Breast epithelium (tissue), 3 donors: Measurements from ENCODE around the gene FAM117B.

Experiments
- CTCF ChIP-seq, 3 donors: fragments of 450-650 bp; IDR thresholded peaks; one replicate each; pipeline ENCODE4 v1.5.1; 2016 to 2017; ENCODE audit warnings: antibody characterized with exemption in 3 of 3, mild to moderate bottlenecking in 3 of 3, moderate library complexity in 3 of 3
- POLR2A ChIP-seq: fragments of 450-650 bp; IDR thresholded peaks from one replicate; pipeline ENCODE4 v1.6.1; 2016; ENCODE audit warnings: antibody characterized with exemption, mild to moderate bottlenecking, moderate library complexity
- POLR2AphosphoS5 ChIP-seq, 3 donors: sonication (generic); formaldehyde crosslinking; IDR thresholded peaks; one replicate each; pipeline ENCODE4 v1.6.1; 2017; ENCODE audit warnings: antibody characterized with exemption in 3 of 3

- TF ChIP-seq CTCF (IDR thresholded peaks at IDR 0.05), result no peak
- TF ChIP-seq POLR2A, result no peak
- TF ChIP-seq POLR2AphosphoS5 (IDR thresholded peaks at IDR 0.05), result no peak
These were observed 127.8 kb downstream of the FAM117B start for GRCh38 chr2:202762556-202762955.
